Colonic mucosa (tissue), 4 donors: Measurements from ENCODE around the gene EVA1C. TPM values are rescaled to one million over a fixed set of nuclear protein-coding genes. Genes with fewer than 3 reads are reported as not detected.
"Not testable (repeated sequence)": the region's sequence is repeated elsewhere in the genome, so short reads cannot be mapped to it uniquely, and the experiment has no call there.

Experiments used
- DNase-seq: peaks from one replicate; pipeline ENCODE4 v3.0.0-alpha.2; 2020
- H3K27ac ChIP-seq: fragments of 200-600 bp; one replicate; pipeline ENCODE4 v1.8.0; 2021
- H3K27me3 ChIP-seq: fragments of 200-600 bp; one replicate; pipeline ENCODE4 v1.8.0; 2021
- H3K36me3 ChIP-seq: fragments of 200-600 bp; one replicate; pipeline ENCODE4 v1.8.0; 2021
- H3K4me1 ChIP-seq: fragments of 200-600 bp; one replicate; pipeline ENCODE4 v1.8.0; 2021; ENCODE audit warnings: mild to moderate bottlenecking
- H3K4me3 ChIP-seq: fragments of 200-600 bp; one replicate; pipeline ENCODE4 v1.8.0; 2021
- H3K9ac ChIP-seq, 2 donors: one replicate each; pipeline ENCODE4 v1.7.0; 2013; ENCODE audit warnings: control low read depth in 2 of 2, low read depth in 2 of 2, low read length in 2 of 2
- H3K9me3 ChIP-seq: fragments of 200-600 bp; one replicate; pipeline ENCODE4 v1.8.0; 2021
- CTCF ChIP-seq: fragments of 200-600 bp; IDR thresholded peaks from one replicate; pipeline ENCODE4 v1.8.0; 2022; ENCODE audit warnings: antibody characterized with exemption, mild to moderate bottlenecking
- intact Hi-C: fragments of 100-400 bp; cut with DNase I; formaldehyde crosslinking; loops from one replicate; pipeline ENCODE4 v1.14.1; 2022
- total RNA-seq, 2 donors: library from RNA; stranded (reverse); fragmentation: NEBNext Ultra II Directional in 1 of 2; extraction: Animal tissue kit (Norgen Biotek cat#: 25700) in 1 of 2; gene quantifications; one replicate each; pipeline ENCODE4 v1.2.1, GENCODE V29; 2021
- donor health status: healthy.
- donor health status: DM: no; HTN: no; CAD: no.
- donor health status: DM: no; HTN: no; CAD: no.

EVA1C gene
- total RNA-seq, 2 donors from 2014 or later = 7.3 to 9.9 TPM

GRCh38 chr21:32507342-32507919 is 94.9 kb downstream of the EVA1C start:
- H3K36me3 ChIP-seq = no peaks in the 10 kb centered on the region
- H3K4me3 ChIP-seq = no peak overlapping the region
- no peaks in the 10 kb centered on the region for H3K9me3 ChIP-seq
- no peaks in the 10 kb centered on the region for H3K27me3 ChIP-seq
- no peak for DNase-seq
- H3K27ac ChIP-seq = no peak overlapping the region
- no peak for TF ChIP-seq CTCF
- no peaks in the 10 kb centered on the region for H3K4me1 ChIP-seq
- no peak overlapping the region for H3K9ac ChIP-seq
- intact Hi-C loops = no loop called here

DNA sequence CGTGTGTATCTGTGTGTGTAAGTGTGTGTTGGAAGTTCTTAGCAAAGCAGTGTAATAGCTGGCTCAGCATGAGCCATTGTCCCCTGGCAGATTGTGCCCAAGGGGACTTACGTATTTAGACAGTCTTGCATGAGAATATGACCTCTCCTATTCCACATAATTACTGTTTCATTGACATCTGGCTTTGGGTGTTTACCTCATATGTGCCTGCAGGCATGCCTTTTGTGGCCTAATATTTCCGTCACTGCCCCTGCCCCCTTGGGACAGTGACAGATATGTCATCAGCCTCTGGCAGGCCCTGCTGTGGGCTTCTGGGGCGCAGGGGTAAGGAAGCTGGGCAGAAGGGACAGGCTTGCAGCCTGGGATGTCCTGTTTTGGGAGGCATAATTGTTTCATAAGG is 95.5 kb downstream of the EVA1C start:
- H3K4me3 ChIP-seq, H3K9me3 ChIP-seq, H3K27ac ChIP-seq, H3K9ac ChIP-seq, H3K4me1 ChIP-seq, H3K27me3 ChIP-seq, DNase-seq, intact Hi-C loops, H3K36me3 ChIP-seq: not testable (repeated sequence)

DNA sequence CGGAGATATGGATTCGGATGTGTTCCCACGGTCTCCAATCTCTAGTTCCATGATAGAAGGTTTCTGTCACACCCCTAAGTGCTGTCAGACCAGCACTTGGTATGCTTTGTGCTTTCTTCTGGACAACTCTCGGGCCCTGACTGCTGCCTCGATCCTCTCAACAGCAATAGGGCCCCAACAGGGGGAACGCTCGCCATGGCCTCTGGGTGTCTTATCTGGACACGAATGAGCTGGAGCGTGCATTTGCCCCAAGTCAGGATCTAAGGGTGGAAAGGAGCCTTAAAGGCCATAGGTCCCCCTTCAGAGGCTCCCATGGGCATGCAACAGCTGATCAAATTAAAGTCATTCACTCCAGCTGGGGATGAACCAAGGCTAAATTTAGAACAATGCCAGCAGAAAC is 96.1 kb downstream of the EVA1C start:
- Histone ChIP-seq H3K27ac (no peak overlapping the region), H3K27me3 (no peaks in the 10 kb centered on the region), H3K4me3 (no peak overlapping the region), H3K9ac (no peak overlapping the region), H3K4me1 (no peaks in the 10 kb centered on the region), H3K36me3 (no peaks in the 10 kb centered on the region), H3K9me3 (no peaks in the 10 kb centered on the region)
- TF ChIP-seq CTCF = no peak
- no peak for DNase-seq
- intact Hi-C loops = no loop called here

- intact Hi-C loops, H3K9ac ChIP-seq, H3K9me3 ChIP-seq, H3K27ac ChIP-seq, H3K36me3 ChIP-seq, DNase-seq, H3K4me3 ChIP-seq, H3K27me3 ChIP-seq, H3K4me1 ChIP-seq: not testable (repeated sequence)
Observed at GRCh38 chr21:32508975-32509374, 96.5 kb downstream of the EVA1C start.

GRCh38 chr21:32514275-32515055 is 102.0 kb downstream of the EVA1C start:
- no peak for DNase-seq
- no peaks in the 10 kb centered on the region for H3K4me1 ChIP-seq
- no peak overlapping the region for H3K4me3 ChIP-seq
- TF ChIP-seq CTCF = no peak
- H3K27me3 ChIP-seq = no peaks in the 10 kb centered on the region
- H3K9ac ChIP-seq = no peak overlapping the region
- H3K36me3 ChIP-seq = no peaks in the 10 kb centered on the region
- intact Hi-C loops = no loop called here
- H3K27ac ChIP-seq = no peak overlapping the region
- H3K9me3 ChIP-seq = no peaks in the 10 kb centered on the region

- Histone ChIP-seq H3K4me3 (no peak overlapping the region), H3K9ac (no peak overlapping the region), H3K27me3 (no peaks in the 10 kb centered on the region), H3K9me3 (no peaks in the 10 kb centered on the region), H3K27ac (no peak overlapping the region), H3K36me3 (no peaks in the 10 kb centered on the region), H3K4me1 (no peaks in the 10 kb centered on the region)
- TF ChIP-seq CTCF = no peak
- intact Hi-C loops = no loop called here
- DNase-seq = no peak
Observed at GRCh38 chr21:32515874-32516273, 103.4 kb downstream of the EVA1C start.
